ENCODE results near the gene SESTD1. TPM values are rescaled to one million over a fixed set of nuclear protein-coding genes. Genes with fewer than 3 reads are reported as not detected.

SESTD1 gene
- 9.9 and 10.7 TPM in 2 replicates for total RNA-seq (2014; rRNA removed; shearing (Covaris generic))

GRCh38 chr2:179264368-179265081 is at the start of gene SESTD1:
Gene SESTD1 (minus strand): TSS chr2:179264832. CDS start chr2:179191841, 72,991 bp downstream.
- DNase-seq (ENCODE audit: low spot score), result no peak

GRCh38 chr2:179313057-179313456 is 48.4 kb upstream of the SESTD1 start:
- DNase-seq (ENCODE audit: low spot score), result no peak

- no peak for DNase-seq (ENCODE audit: low spot score)
These were observed 46.5 kb upstream of the SESTD1 start for GRCh38 chr2:179311101-179311500.

- DNase-seq (ENCODE audit: low spot score), result no peak
These were observed 43.2 kb upstream of the SESTD1 start for GRCh38 chr2:179307616-179308371.

- no peak for DNase-seq (ENCODE audit: low spot score)
These were observed 40.5 kb upstream of the SESTD1 start for GRCh38 chr2:179305125-179305524.

GRCh38 chr2:179304424-179304823 is 39.8 kb upstream of the SESTD1 start:
- DNase-seq (ENCODE audit: low spot score), result no peak

GRCh38 chr2:179302764-179303571 is 38.3 kb upstream of the SESTD1 start:
- DNase-seq (ENCODE audit: low spot score), result peak; percentile 82

- DNase-seq (ENCODE audit: low spot score), result no peak
These were observed 37.5 kb upstream of the SESTD1 start for GRCh38 chr2:179302149-179302548.

- no peak for DNase-seq (ENCODE audit: low spot score)
These were observed 34.0 kb upstream of the SESTD1 start for GRCh38 chr2:179298666-179299065.

- no peak for DNase-seq (ENCODE audit: low spot score)
These were observed 33.3 kb upstream of the SESTD1 start for GRCh38 chr2:179297927-179298326.

- DNase-seq (ENCODE audit: low spot score), result no peak
These were observed 25.7 kb upstream of the SESTD1 start for GRCh38 chr2:179290329-179290728.

GRCh38 chr2:179285060-179285459 is 20.4 kb upstream of the SESTD1 start:
- DNase-seq (ENCODE audit: low spot score), result no peak

GRCh38 chr2:179277429-179278196 is 13.0 kb upstream of the SESTD1 start:
- no peak for DNase-seq (ENCODE audit: low spot score)

GRCh38 chr2:179275253-179276012 is 10.8 kb upstream of the SESTD1 start:
- no peak for DNase-seq (ENCODE audit: low spot score)

- DNase-seq (ENCODE audit: low spot score), result no peak
These were observed 10.1 kb upstream of the SESTD1 start for GRCh38 chr2:179274749-179275148.

GRCh38 chr2:179273461-179273962 is 8.9 kb upstream of the SESTD1 start:
- DNase-seq (ENCODE audit: low spot score), result no peak

- DNase-seq (ENCODE audit: low spot score), result peak; percentile 35
These were observed 8.0 kb upstream of the SESTD1 start for GRCh38 chr2:179272406-179273192.

GRCh38 chr2:179270689-179271088 is 6.1 kb upstream of the SESTD1 start:
- no peak for DNase-seq (ENCODE audit: low spot score)

- peak; percentile 52 for DNase-seq (ENCODE audit: low spot score)
These were observed 3.8 kb upstream of the SESTD1 start for GRCh38 chr2:179268277-179268925.

All from H4 (cell line).